GM12878 (cell line): ENCODE measurements around the gene PSMA2. TPM values are rescaled to one million over a fixed set of nuclear protein-coding genes. Genes with fewer than 3 reads are reported as not detected.

Source experiments
- ASH2L ChIP-seq: fragments of 300-600, 200-600 bp; sonication (generic); IDR thresholded peaks from 2 replicates; pipeline ENCODE4 v1.6.1; 2017; ENCODE audit warnings: low read depth, mild to moderate bottlenecking, borderline replicate concordance
- BHLHE40 ChIP-seq, 2 experiments: fragments of 450-650 bp in 1 of 2; IDR thresholded peaks; 2 replicates each; pipeline ENCODE4 v1.6.1; 2011 to 2017; ENCODE audit warnings: low read depth in 2 of 2, borderline replicate concordance in 1 of 2, improper control_type of control experiment in 1 of 2, low read length in 1 of 2, mild to moderate bottlenecking in 1 of 2
- BMI1 ChIP-seq: fragments of 450-650 bp; IDR thresholded peaks from 2 replicates; pipeline ENCODE4 v1.6.1; 2016; ENCODE audit warnings: mild to moderate bottlenecking, moderate library complexity, borderline replicate concordance
- CBX3 ChIP-seq: fragments of 200-600 bp; sonication (generic); IDR thresholded peaks from 2 replicates; pipeline ENCODE4 v1.6.1; 2016; ENCODE audit warnings: low read depth, borderline replicate concordance
- CHD4 ChIP-seq: fragments of 200-600 bp; sonication (generic); IDR thresholded peaks from 2 replicates; pipeline ENCODE4 v1.6.1; 2016; ENCODE audit warnings: mild to moderate bottlenecking
- E4F1 ChIP-seq: fragments of 450-650 bp; IDR thresholded peaks from 2 replicates; pipeline ENCODE4 v1.6.1; 2018; ENCODE audit warnings: borderline replicate concordance, mild to moderate bottlenecking; ENCODE audit not compliant: partially characterized antibody
- EP300 ChIP-seq, 2 experiments: fragments of 150-350 bp in 1 of 2; IDR thresholded peaks; 2 replicates each; pipeline ENCODE4 v1.6.1; 2011 to 2012; ENCODE audit warnings: low read depth in 2 of 2, low read length in 2 of 2, borderline replicate concordance in 1 of 2, improper control_type of control experiment in 1 of 2, inconsistent platforms in 1 of 2; ENCODE audit not compliant: control insufficient read depth in 1 of 2
- FOXM1 ChIP-seq: IDR thresholded peaks from 2 replicates; pipeline ENCODE4 v1.6.1; 2012; ENCODE audit warnings: low read depth, mild to moderate bottlenecking, inconsistent platforms, low read length, moderate library complexity
- HCFC1 ChIP-seq: fragments of 150-350 bp; IDR thresholded peaks from 2 replicates; pipeline ENCODE4 v1.6.1; 2014; ENCODE audit warnings: low read length
- PAX5 ChIP-seq: IDR thresholded peaks from 2 replicates; pipeline ENCODE4 v1.6.1; 2011; ENCODE audit warnings: low read depth, low read length, borderline replicate concordance
- POU2F2 ChIP-seq: IDR thresholded peaks from 3 replicates; pipeline ENCODE4 v1.6.1; 2011; ENCODE audit warnings: low read depth, mild to moderate bottlenecking, low read length, borderline replicate concordance
- PRDM15 ChIP-seq: fragments of 450-650 bp; formaldehyde crosslinking; IDR thresholded peaks from 2 replicates; pipeline ENCODE4 v1.4.0; 2020; ENCODE audit warnings: mild to moderate bottlenecking, moderate library complexity
- SKIL ChIP-seq: fragments of 450-650 bp; IDR thresholded peaks from 2 replicates; pipeline ENCODE4 v1.6.1; 2017; ENCODE audit warnings: mild to moderate bottlenecking, low read depth, inconsistent platforms; ENCODE audit not compliant: poor library complexity, severe bottlenecking
- TCF12 ChIP-seq: IDR thresholded peaks from 2 replicates; pipeline ENCODE4 v1.6.1; 2011; ENCODE audit warnings: low read depth, mild to moderate bottlenecking, low read length
- TCF3 ChIP-seq: IDR thresholded peaks from 2 replicates; pipeline ENCODE4 v1.6.1; 2012; ENCODE audit warnings: low read depth, mild to moderate bottlenecking, low read length, borderline replicate concordance; ENCODE audit not compliant: insufficient read depth
- YY1 ChIP-seq: IDR thresholded peaks from 2 replicates; pipeline ENCODE4 v1.6.1; 2011; ENCODE audit warnings: low read depth, mild to moderate bottlenecking, low read length
- ZBTB33 ChIP-seq: fragments of 450-650 bp; IDR thresholded peaks from 2 replicates; pipeline ENCODE4 v1.6.1; 2017; ENCODE audit warnings: mild to moderate bottlenecking
- polyA plus RNA-seq, 11 experiments: library from polyadenylated mRNA; depleted of rRNA in 4 of 11; unstranded in 6 of 11; stranded (reverse) in 5 of 11; fragments of >200 nt; fragmentation: Nextera tagmentation in 4 of 11; fragmentation: Illumina TruSeq in 1 of 11; extraction: Ambion mirVana in 4 of 11; extraction: Trizol in 1 of 11; gene quantifications; 1 replicate in 1 of 11; 2 replicates in 10 of 11; pipeline versions ENCODE4 v1.2.1 to v1.2.3, GENCODE V29; 2011 to 2016; ENCODE audit warnings: inconsistent platforms in 2 of 11, missing spikeins in 2 of 11, low read depth in 1 of 11
- total RNA-seq, 4 experiments: library from RNA; depleted of rRNA in 3 of 4; stranded (reverse); fragments of >200 nt in 3 of 4; fragmentation: Illumina TruSeq in 1 of 4; extraction: Trizol in 1 of 4; gene quantifications; 2 replicates each; pipeline versions ENCODE4 v1.2.1 to v1.2.3, GENCODE V29; 2013 to 2021

The PSMA2 gene
- total and polyA plus RNA-seq, 10 of the 15 experiments (the other 5 are each of a cell fraction or from before 2014, with no cell fraction given) = 129 to 1,223 (median 317) TPM

GRCh38 chr7:42940985-42941847 is 9.2 kb upstream of the PSMA2 start (continued):
- TF ChIP-seq PRDM15 (CRISPR knock-in tag) = no peak
- no peak for TF ChIP-seq EP300 (IDR thresholded peaks at IDR 0.05; ENCODE audit: borderline replicate concordance in 1 of 2, control insufficient read depth in 1 of 2, low read depth in 2 of 2, low read length in 2 of 2)
- TF ChIP-seq PAX5 = 0 out of 2 replicates have a peak, but pooled peaks have one; percentile 10
- TF ChIP-seq HCFC1 = no peak
- no peak for TF ChIP-seq CHD4
- no peak for TF ChIP-seq ASH2L
- TF ChIP-seq CBX3 = no peak
- no peak for TF ChIP-seq BMI1
- TF ChIP-seq SKIL = no peak
- TF ChIP-seq TCF12 = no peak
- peak; percentile 80; the same call in 1 of the 2 replicates for TF ChIP-seq YY1
- TF ChIP-seq ZBTB33 = no peak
- TF ChIP-seq POU2F2 = 0 out of 3 replicates have a peak, but pooled peaks have one; percentile 12
- 0 out of 4 replicates have a peak, but pooled peaks of 1 of the 2 experiments have one; percentile 41 for TF ChIP-seq BHLHE40 (IDR thresholded peaks at IDR 0.05; ENCODE audit: borderline replicate concordance in 1 of 2, low read depth in 2 of 2, low read length in 1 of 2)
- no peak for TF ChIP-seq TCF3
- no peak for TF ChIP-seq E4F1
- TF ChIP-seq FOXM1 = 0 out of 2 replicates have a peak, but pooled peaks have one; percentile 58
